SK-MEL-5 (cell line): ENCODE data around the gene PROX2. TPM values are rescaled to one million over a fixed set of nuclear protein-coding genes. Genes with fewer than 3 reads are reported as not detected.
A peak's percentile ranks its signal among the peaks of the same experiment; 100 is the strongest.

Experiments
- DNase-seq: peaks from one replicate; pipeline ENCODE4 v3.0.0-alpha.2; 2016; ENCODE audit warnings: low read depth, low spot score
- in situ Hi-C: cut with HindIII; loops from 2 replicates; pipeline ENCODE4 v1.10.0; 2016; ENCODE audit warnings: low sequenced_read_pairs, high pct_unique_total_duplicates, low pct_unique_long_range_greater_than_20kb
- total RNA-seq: library from RNA; depleted of rRNA; stranded (reverse); fragments of >200 nt; shearing (Covaris generic); gene quantifications from 2 replicates; pipeline ENCODE4 v1.2.3, GENCODE V29; 2014

PROX2 gene
- total RNA-seq, 1 experiment from 2014 or later = not detected

DNA sequence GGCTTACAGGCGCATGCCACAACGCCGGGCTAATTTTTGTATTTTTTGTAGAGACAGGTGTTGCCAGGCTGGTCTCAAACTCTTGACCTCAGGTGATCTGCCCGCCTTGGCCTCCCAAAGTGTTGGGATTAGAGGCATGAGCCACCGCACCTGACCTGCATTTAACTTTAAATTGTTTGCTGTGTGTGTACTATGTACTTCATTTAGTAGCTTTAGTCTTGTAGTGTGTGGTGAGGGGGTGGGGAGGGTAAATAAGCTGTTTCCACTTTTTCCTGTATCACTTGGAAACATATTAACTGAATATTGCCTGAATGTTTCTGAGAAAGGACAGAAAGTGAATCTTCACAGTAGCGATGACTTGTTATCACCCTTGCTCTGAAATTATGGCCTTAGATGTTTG, 14.3 kb upstream of the PROX2 start:
- no peak for DNase-seq
- in situ Hi-C loops = no loop called here

DNA sequence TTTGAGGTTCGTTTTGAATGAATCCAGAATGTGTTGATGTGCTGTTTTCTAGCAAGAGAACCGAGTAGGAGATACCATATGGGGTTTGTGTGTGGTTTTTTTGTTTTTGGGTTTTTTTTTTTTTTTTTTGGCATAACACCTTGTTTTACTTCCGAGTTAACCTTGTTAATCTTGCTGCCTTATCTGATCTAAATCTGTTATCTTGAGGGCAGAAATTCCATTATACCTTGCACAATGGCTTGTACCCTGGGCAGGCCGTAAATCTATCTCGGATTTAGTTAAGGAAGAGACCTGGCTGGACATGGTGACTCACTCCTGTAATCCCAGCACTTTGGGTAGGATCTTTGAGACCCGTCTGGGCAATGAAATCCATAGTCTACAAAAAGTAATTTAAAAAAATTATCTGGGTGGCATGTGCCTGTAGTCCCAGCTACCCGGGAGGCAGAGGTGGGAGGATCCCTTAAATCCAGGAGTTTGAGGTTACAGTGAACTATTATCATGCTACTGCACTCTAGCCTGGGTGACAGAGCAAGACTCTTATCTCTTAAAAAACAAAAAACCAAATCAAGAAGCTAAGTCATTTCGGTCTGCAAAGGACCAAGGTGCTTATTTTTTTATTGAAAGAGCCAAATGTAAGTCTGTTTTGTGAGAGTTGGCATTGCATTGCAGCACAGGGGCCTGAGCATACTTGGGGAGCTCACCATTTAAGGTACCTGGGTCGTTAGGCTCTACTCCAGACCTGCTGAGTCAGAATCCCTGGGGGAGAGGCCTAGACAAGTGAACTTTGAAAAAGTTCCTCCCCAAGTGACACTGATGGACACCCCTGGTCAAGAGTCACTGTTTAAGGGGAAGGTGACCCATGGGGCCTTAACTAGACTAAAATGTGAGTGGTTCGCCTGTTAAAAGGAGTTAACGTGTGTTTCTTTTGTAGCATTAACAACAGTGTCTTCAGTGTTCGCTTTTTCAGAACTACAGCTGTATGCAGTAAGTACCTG, 12.5 kb upstream of the PROX2 start:
- in situ Hi-C loops = no loop called here
- no peak for DNase-seq

DNA sequence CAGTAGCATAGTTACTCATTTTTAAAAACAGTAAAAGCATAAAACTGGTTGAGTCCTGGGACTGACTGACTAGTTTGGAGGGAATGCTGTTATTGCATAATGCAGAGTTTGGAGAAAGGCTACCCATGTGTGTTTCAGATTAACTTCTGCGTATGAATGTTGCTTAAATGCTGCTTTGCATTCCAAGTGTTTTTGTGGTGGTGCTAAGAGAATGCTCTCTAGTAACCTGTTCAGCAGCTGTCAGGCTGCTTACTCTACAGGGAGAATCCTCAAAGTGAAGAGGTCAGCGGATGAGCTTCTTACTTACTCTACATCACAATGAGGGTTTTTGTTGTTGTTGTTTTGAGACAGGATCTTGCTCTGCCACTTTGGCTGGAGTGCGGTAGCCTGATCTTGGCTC, 10.1 kb upstream of the PROX2 start:
- in situ Hi-C loops = no loop called here
- no peak for DNase-seq

- in situ Hi-C loops = no loop called here
Measured at GRCh38 chr14:74882103-74882920, 6.4 kb upstream of the PROX2 start.

GRCh38 chr14:74881431-74882102, 5.6 kb upstream of the PROX2 start, which contains the start of gene DLST:
TSS of gene DLST (plus strand) at chr14:74881916. CDS start at chr14:74881954, 38 bp downstream.
- in situ Hi-C loops = no loop called here
- peak; percentile 76 for DNase-seq

More at GRCh38 chr14:74882103-74882920, 6.4 kb upstream of the PROX2 start:
- DNase-seq = peak; percentile 13

GRCh38 chr14:74879427-74880182, 3.7 kb upstream of the PROX2 start:
- in situ Hi-C loops = no loop called here
- no peak for DNase-seq

DNA sequence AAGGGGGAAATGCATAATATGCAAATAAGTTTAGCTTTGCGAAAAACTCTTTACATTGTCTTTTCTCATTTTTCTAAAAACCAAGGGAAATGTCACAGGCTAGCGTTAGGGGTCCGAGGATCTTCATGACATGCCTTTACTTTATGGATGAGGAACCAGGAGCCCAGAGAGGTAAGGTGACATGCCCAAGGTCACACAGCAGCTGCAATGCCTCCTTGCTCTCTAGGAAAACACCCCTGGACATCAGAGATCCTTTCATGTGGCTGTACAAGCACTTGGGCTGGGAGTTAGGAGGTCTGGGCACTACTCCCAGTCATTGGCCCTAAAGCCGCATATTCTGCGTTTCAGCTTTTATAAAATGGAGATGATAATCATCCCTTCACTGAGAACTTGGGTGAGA, 741 bp downstream of the PROX2 start:
- in situ Hi-C loops = no loop called here
- no peak for DNase-seq

GRCh38 chr14:74871819-74872218, 4.1 kb downstream of the PROX2 start:
- no peak for DNase-seq
- in situ Hi-C loops = no loop called here

DNA sequence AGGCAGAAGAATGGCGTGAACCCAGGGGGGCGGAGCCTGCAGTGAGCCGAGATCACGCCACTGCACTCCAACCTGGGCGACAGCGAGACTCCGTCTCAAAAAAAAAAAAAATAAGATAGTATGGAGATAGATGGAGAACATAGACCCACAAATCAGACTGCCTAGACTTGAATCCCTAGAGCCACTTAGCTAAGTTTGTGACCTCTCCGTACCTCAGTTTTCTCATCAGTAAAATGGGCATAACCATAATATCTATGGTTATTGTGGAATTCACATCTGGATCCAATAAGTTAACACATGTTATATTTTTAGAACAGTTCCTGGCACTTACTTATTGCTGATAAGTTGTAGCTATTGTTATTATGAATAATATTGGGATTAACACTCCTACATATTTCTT, 7.2 kb downstream of the PROX2 start:
- in situ Hi-C loops = no loop called here

DNA sequence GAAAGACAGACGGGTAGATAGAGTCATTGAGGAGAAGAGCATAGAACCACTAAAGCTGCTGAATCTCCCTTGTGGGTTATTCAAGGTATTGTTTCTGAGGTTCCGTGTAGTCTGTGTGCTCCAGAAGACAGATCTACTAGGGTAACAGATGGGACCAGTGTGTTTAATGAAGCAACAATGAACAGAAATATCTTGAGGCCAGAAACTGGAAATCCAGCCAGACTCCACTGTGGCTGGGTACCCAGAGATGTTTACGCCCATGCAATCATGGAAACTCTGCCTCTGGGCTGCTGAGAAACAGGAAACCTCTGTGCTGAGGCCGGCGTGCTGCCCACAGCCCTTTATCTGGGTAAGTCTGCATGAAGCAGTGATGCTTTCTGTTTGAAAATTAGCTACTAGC, 8.3 kb downstream of the PROX2 start:
- DNase-seq = peak; percentile 35
- in situ Hi-C loops = no loop called here

More for the DNA sequence above, 7.2 kb downstream of the PROX2 start:
- no peak for DNase-seq

- in situ Hi-C loops = no loop called here
- DNase-seq = no peak
Measured at GRCh38 chr14:74866708-74867389, 9.1 kb downstream of the PROX2 start.

GRCh38 chr14:74865156-74865555, 10.8 kb downstream of the PROX2 start:
- in situ Hi-C loops = no loop called here
- DNase-seq = no peak

DNA sequence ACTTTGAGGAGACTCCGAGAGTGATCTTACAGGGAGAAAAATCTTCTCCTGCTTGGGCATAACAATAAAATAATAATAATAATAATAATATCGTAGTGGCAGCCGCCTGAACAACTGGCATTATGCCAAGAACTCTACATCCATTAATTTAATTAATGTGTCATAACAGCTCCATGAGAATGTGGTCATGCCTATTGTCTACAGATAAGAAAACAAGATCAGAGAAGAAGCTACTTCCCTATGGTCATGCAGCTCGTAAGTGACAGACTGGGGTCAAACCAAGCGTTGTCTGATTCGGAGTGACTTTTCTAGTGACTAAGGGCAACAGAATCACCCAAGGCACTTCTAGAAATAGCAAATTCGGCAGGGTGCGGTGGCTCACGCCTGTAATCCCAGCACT, 11.7 kb downstream of the PROX2 start:
- in situ Hi-C loops = no loop called here
- DNase-seq = no peak

- in situ Hi-C loops = no loop called here
- no peak for DNase-seq
Measured at GRCh38 chr14:74863274-74863673, 12.7 kb downstream of the PROX2 start.

- in situ Hi-C loops = no loop called here
Measured at GRCh38 chr14:74861734-74862090, 14.2 kb downstream of the PROX2 start.

GRCh38 chr14:74860899-74861733, 14.8 kb downstream of the PROX2 start:
- in situ Hi-C loops = no loop called here
- DNase-seq = peak; percentile 88

More at GRCh38 chr14:74861734-74862090, 14.2 kb downstream of the PROX2 start:
- no peak for DNase-seq
